Liver (tissue), 9 donors: Measurements from ENCODE around the gene UNC13C. TPM values are rescaled to one million over a fixed set of nuclear protein-coding genes. Genes with fewer than 3 reads are reported as not detected.

Source experiments
- DNase-seq: peaks from one replicate; pipeline ENCODE4 v3.0.0-alpha.2; 2017; ENCODE audit warnings: low spot score
- H3K27ac ChIP-seq, 2 donors: one replicate each; pipeline ENCODE4 v1.7.0; 2013; ENCODE audit warnings: inconsistent platforms in 2 of 2, low read length in 2 of 2, control low read depth in 1 of 2, low read depth in 1 of 2, mild to moderate bottlenecking in 1 of 2
- H3K27me3 ChIP-seq, 4 donors: one replicate each; pipeline versions ENCODE4 v1.6.1 to v1.7.0; 2013; ENCODE audit warnings: low read length in 3 of 4, inconsistent platforms in 1 of 4, mild to moderate bottlenecking in 1 of 4, moderate library complexity in 1 of 4; ENCODE audit not compliant: control insufficient read depth in 4 of 4, insufficient read depth in 4 of 4
- H3K36me3 ChIP-seq, 4 donors: one replicate each; pipeline versions ENCODE4 v1.6.1 to v1.7.0; 2013; ENCODE audit warnings: low read length in 3 of 4, mild to moderate bottlenecking in 3 of 4, low read depth in 1 of 4, moderate library complexity in 1 of 4; ENCODE audit not compliant: control insufficient read depth in 4 of 4, insufficient read depth in 3 of 4
- H3K4me1 ChIP-seq, 4 donors: one replicate each; pipeline versions ENCODE4 v1.6.1 to v1.7.0; 2013; ENCODE audit warnings: low read length in 3 of 4, mild to moderate bottlenecking in 3 of 4, moderate library complexity in 1 of 4; ENCODE audit not compliant: control insufficient read depth in 4 of 4, insufficient read depth in 4 of 4
- H3K4me3 ChIP-seq, 3 donors: one replicate each; pipeline versions ENCODE4 v1.6.1 to v1.7.0; 2013; ENCODE audit warnings: low read length in 3 of 3, control low read depth in 1 of 3, low read depth in 1 of 3, mild to moderate bottlenecking in 1 of 3
- H3K9ac ChIP-seq, 2 donors: one replicate each; pipeline ENCODE4 v1.7.0; 2013; ENCODE audit warnings: low read length in 2 of 2, mild to moderate bottlenecking in 2 of 2, moderate library complexity in 2 of 2, control low read depth in 1 of 2, low read depth in 1 of 2
- H3K9me3 ChIP-seq, 4 donors: one replicate each; pipeline versions ENCODE4 v1.6.1 to v1.7.0; 2013; ENCODE audit warnings: low read length in 3 of 4; ENCODE audit not compliant: control insufficient read depth in 4 of 4
- EGR1 ChIP-seq, 2 donors: IDR thresholded peaks; 2 replicates each; pipeline ENCODE4 v1.6.1; 2016 to 2018; ENCODE audit warnings: antibody characterized with exemption in 2 of 2, low read depth in 2 of 2
- FOXA1 ChIP-seq: IDR thresholded peaks from 2 replicates; pipeline ENCODE4 v1.6.1; 2016; ENCODE audit warnings: antibody characterized with exemption
- FOXA2 ChIP-seq: IDR thresholded peaks from 2 replicates; pipeline ENCODE4 v1.6.1; 2016; ENCODE audit warnings: antibody characterized with exemption
- GABPA ChIP-seq, 2 donors: IDR thresholded peaks in 1 of 2; conservative IDR thresholded peaks in 1 of 2; 2 replicates each; pipeline ENCODE4 v1.6.1; 2016; ENCODE audit warnings: antibody characterized with exemption in 2 of 2, mild to moderate bottlenecking in 1 of 2, moderate library complexity in 1 of 2
- HNF4A ChIP-seq, 2 donors: conservative IDR thresholded peaks; 2 replicates each; pipeline ENCODE4 v1.6.1; 2016; ENCODE audit warnings: antibody characterized with exemption in 2 of 2, mild to moderate bottlenecking in 2 of 2
- HNF4G ChIP-seq: IDR thresholded peaks from 2 replicates; pipeline ENCODE4 v1.6.1; 2016; ENCODE audit warnings: antibody characterized with exemption
- JUND ChIP-seq, 2 donors: IDR thresholded peaks; 2 replicates each; pipeline ENCODE4 v1.6.1; 2016; ENCODE audit warnings: antibody characterized with exemption in 2 of 2
- NR2F2 ChIP-seq: IDR thresholded peaks from 2 replicates; pipeline ENCODE4 v1.6.1; 2016; ENCODE audit warnings: antibody characterized with exemption
- RAD21 ChIP-seq, 2 donors: IDR thresholded peaks; 2 replicates each; pipeline ENCODE4 v1.6.1; 2016; ENCODE audit warnings: antibody characterized with exemption in 2 of 2, mild to moderate bottlenecking in 2 of 2
- RXRA ChIP-seq, 2 donors: IDR thresholded peaks; 2 replicates each; pipeline ENCODE4 v1.6.1; 2017 to 2018; ENCODE audit warnings: antibody characterized with exemption in 2 of 2, mild to moderate bottlenecking in 1 of 2
- SP1 ChIP-seq: IDR thresholded peaks from 2 replicates; pipeline ENCODE4 v1.6.1; 2018; ENCODE audit warnings: antibody characterized with exemption, mild to moderate bottlenecking
- TAF1 ChIP-seq: conservative IDR thresholded peaks from 2 replicates; pipeline ENCODE4 v1.6.1; 2016; ENCODE audit warnings: antibody characterized with exemption, mild to moderate bottlenecking
- YY1 ChIP-seq: IDR thresholded peaks from 2 replicates; pipeline ENCODE4 v1.6.1; 2016; ENCODE audit warnings: antibody characterized with exemption, mild to moderate bottlenecking
- WGBS: extraction: QIAGEN DNeasy Blood & Tissue Kit; methylation state at CpG from one replicate; pipeline ENCODE4 v1.1.7; 2013; 5-methylcytosine and 5-hydroxymethylcytosine counted together
- polyA plus RNA-seq, 2 donors: library from polyadenylated mRNA; stranded (reverse) in 1 of 2; unstranded in 1 of 2; fragments of 200-250 nt in 1 of 2; fragments of >200 nt in 1 of 2; fragmentation: Nextera tagmentation in 1 of 2; extraction: Ambion mirVana in 1 of 2; gene quantifications; one replicate each; pipeline versions ENCODE4 v1.2.1 to v1.2.3, GENCODE V29; 2013 to 2015
- total RNA-seq, 2 donors: library from RNA; depleted of rRNA; stranded (reverse); fragments of >200 nt; gene quantifications; one replicate each; pipeline ENCODE4 v1.2.3, GENCODE V29; 2014
- TF ChIP-seq, protein P1 (sequence below): IDR thresholded peaks from 2 replicates; pipeline ENCODE4 v1.6.1; 2016; ENCODE audit warnings: antibody characterized with exemption
- TF ChIP-seq, protein P2 (sequence below): IDR thresholded peaks from 2 replicates; pipeline ENCODE4 v1.6.1; 2016; ENCODE audit warnings: antibody characterized with exemption, mild to moderate bottlenecking
- TF ChIP-seq, protein P3 (sequence below): IDR thresholded peaks from 2 replicates; pipeline ENCODE4 v1.6.1; 2016; ENCODE audit warnings: antibody characterized with exemption
- TF ChIP-seq, protein P4 (sequence below): IDR thresholded peaks from 2 replicates; pipeline ENCODE4 v1.6.1; 2016; ENCODE audit warnings: antibody characterized with exemption
- donor health status: healthy.
- donor health status: healthy.
- donor health status: healthy.
- donor health status: healthy.
- donor health status: healthy.

UNC13C gene
- total and polyA plus RNA-seq, 4 donors: 0.19 TPM; not detected in 3

DNA sequence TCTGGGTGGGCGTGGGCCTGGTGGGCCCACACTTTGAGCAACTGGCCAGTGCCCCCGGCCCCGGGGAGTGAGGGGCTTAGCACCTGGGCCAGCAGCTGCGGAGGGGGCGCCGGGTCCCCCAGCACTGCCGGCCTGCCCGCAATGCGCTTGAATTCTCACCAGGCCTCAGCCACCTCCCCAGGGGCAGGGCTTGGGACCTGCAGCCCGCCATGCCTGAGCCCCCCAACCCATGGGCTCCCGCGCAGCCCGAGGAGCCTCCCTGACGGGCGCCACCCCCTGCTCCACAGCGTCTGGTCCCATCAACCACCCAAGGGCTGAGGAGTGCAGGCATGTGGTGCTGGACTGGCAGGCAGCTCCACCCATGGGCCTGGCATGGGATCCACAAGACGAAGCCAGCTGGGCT, 484.3 kb downstream of the UNC13C start:
- H3K4me3 ChIP-seq: no peak overlapping the region
- no peaks in the 10 kb centered on the region for H3K4me1 ChIP-seq
- WGBS: 95% methylated on average over 17 of the region's 17 CpGs
- H3K27ac ChIP-seq: no peak overlapping the region
- no peaks in the 10 kb centered on the region for H3K27me3 ChIP-seq
- TF ChIP-seq SP1: no peak
- TF ChIP-seq YY1: no peak
- no peak for TF ChIP-seq FOXA2
- TF ChIP-seq, protein P1, sequence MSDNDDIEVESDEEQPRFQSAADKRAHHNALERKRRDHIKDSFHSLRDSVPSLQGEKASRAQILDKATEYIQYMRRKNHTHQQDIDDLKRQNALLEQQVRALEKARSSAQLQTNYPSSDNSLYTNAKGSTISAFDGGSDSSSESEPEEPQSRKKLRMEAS: no peak
- no peak overlapping the region for H3K9ac ChIP-seq
- DNase-seq: no peak
- no peaks in the 10 kb centered on the region for H3K36me3 ChIP-seq
- peaks cover 0 to 4% (median 2%) of the 10 kb centered on the region in 4 donors for H3K9me3 ChIP-seq

DNA sequence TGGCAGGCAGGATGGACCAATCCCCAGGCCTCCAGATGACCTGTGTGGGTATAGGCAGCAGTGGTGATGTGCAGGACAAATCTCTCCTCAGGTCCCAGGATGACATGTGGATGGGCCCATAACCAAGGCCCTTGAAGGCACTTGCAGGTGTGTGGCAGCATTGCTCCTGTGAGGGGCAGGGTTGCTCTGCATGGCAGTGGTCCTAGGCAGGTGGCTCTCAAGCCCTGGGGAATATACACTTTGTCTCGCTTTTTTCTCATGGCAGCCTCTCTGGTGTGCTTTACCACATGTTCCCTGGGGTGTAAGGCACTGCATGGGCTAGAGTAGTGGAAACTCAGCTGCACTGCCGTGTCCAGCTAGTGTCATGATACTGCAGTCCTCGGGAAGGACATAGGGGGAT, 503.6 kb downstream of the UNC13C start:
- no peak for DNase-seq
- no peak overlapping the region for H3K27ac ChIP-seq
- H3K9ac ChIP-seq: no peak overlapping the region
- H3K36me3 ChIP-seq: no peaks in the 10 kb centered on the region
- H3K4me3 ChIP-seq: no peak overlapping the region
- H3K9me3 ChIP-seq: peaks cover 0 to 5% (median 0%) of the 10 kb centered on the region in 4 donors
- TF ChIP-seq, protein P2, sequence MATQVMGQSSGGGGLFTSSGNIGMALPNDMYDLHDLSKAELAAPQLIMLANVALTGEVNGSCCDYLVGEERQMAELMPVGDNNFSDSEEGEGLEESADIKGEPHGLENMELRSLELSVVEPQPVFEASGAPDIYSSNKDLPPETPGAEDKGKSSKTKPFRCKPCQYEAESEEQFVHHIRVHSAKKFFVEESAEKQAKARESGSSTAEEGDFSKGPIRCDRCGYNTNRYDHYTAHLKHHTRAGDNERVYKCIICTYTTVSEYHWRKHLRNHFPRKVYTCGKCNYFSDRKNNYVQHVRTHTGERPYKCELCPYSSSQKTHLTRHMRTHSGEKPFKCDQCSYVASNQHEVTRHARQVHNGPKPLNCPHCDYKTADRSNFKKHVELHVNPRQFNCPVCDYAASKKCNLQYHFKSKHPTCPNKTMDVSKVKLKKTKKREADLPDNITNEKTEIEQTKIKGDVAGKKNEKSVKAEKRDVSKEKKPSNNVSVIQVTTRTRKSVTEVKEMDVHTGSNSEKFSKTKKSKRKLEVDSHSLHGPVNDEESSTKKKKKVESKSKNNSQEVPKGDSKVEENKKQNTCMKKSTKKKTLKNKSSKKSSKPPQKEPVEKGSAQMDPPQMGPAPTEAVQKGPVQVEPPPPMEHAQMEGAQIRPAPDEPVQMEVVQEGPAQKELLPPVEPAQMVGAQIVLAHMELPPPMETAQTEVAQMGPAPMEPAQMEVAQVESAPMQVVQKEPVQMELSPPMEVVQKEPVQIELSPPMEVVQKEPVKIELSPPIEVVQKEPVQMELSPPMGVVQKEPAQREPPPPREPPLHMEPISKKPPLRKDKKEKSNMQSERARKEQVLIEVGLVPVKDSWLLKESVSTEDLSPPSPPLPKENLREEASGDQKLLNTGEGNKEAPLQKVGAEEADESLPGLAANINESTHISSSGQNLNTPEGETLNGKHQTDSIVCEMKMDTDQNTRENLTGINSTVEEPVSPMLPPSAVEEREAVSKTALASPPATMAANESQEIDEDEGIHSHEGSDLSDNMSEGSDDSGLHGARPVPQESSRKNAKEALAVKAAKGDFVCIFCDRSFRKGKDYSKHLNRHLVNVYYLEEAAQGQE: no peak
- TF ChIP-seq, protein P3, sequence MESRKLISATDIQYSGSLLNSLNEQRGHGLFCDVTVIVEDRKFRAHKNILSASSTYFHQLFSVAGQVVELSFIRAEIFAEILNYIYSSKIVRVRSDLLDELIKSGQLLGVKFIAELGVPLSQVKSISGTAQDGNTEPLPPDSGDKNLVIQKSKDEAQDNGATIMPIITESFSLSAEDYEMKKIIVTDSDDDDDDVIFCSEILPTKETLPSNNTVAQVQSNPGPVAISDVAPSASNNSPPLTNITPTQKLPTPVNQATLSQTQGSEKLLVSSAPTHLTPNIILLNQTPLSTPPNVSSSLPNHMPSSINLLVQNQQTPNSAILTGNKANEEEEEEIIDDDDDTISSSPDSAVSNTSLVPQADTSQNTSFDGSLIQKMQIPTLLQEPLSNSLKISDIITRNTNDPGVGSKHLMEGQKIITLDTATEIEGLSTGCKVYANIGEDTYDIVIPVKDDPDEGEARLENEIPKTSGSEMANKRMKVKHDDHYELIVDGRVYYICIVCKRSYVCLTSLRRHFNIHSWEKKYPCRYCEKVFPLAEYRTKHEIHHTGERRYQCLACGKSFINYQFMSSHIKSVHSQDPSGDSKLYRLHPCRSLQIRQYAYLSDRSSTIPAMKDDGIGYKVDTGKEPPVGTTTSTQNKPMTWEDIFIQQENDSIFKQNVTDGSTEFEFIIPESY: no peak
- TF ChIP-seq, protein P1: no peak
- H3K4me1 ChIP-seq: no peaks in the 10 kb centered on the region
- 59% methylated on average over 3 of the region's 3 CpGs for WGBS
- H3K27me3 ChIP-seq: no peaks in the 10 kb centered on the region

DNA sequence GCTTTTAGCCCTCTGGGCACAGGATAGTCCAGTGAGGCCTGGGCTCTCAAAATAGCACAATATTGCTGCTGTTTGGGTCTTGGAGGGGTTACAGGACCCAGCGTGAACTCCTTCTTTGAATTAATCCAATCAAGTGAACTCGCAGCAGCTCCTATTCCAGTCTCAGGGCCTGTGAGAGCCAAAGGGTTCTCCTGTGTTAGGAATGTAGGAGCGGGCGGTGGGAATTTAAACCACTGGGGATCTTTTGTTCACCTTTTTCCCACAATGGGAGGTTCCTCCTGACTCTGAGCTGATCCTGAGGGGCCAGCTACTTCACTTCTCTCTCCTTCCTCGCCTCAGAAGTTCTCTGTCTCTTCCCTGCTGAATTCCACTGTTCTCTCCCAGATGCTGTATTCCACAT, 504.0 kb downstream of the UNC13C start:
- Histone ChIP-seq H3K27ac (no peak overlapping the region), H3K36me3 (no peaks in the 10 kb centered on the region), H3K9ac (no peak overlapping the region), H3K9me3 (peaks cover 0 to 5% (median 0%) of the 10 kb centered on the region in 4 donors), H3K4me1 (no peaks in the 10 kb centered on the region), H3K4me3 (no peak overlapping the region), H3K27me3 (no peaks in the 10 kb centered on the region)
- DNase-seq: no peak
- 71% methylated on average over 5 of the region's 5 CpGs for WGBS
- TF ChIP-seq GABPA (IDR thresholded peaks at IDR 0.05 in 1 of 2, conservative IDR thresholded peaks at IDR 0.05 in 1 of 2): no peak
- TF ChIP-seq, protein P1: no peak
- TF ChIP-seq, protein P3: no peak
- no peak for TF ChIP-seq FOXA1
- no peak for TF ChIP-seq FOXA2
- TF ChIP-seq JUND (IDR thresholded peaks at IDR 0.05): no peak
- no peak for TF ChIP-seq HNF4G
- TF ChIP-seq EGR1 (IDR thresholded peaks at IDR 0.05; ENCODE audit: low read depth in 2 of 2): no peak
- no peak for TF ChIP-seq NR2F2
- no peak for TF ChIP-seq HNF4A (conservative IDR thresholded peaks at IDR 0.05)
- TF ChIP-seq RAD21 (IDR thresholded peaks at IDR 0.05): no peak
- no peak for TF ChIP-seq SP1
- TF ChIP-seq, protein P4, sequence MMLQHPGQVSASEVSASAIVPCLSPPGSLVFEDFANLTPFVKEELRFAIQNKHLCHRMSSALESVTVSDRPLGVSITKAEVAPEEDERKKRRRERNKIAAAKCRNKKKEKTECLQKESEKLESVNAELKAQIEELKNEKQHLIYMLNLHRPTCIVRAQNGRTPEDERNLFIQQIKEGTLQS: no peak
- no peak for TF ChIP-seq RXRA (IDR thresholded peaks at IDR 0.05)
- TF ChIP-seq TAF1: no peak
